Jurkat, Clone E6-1 (cell line): ENCODE measurements around the gene GOLGA6L10.
"Not testable (repeated sequence)": the region's sequence is repeated elsewhere in the genome, so short reads cannot be mapped to it uniquely, and the experiment has no call there.

Experiments
- DNase-seq: peaks from one replicate; pipeline ENCODE4 v3.0.0-alpha.2; 2011; ENCODE audit warnings: low read depth, low spot score
- H3K4me3 ChIP-seq: 2 replicates; pipeline ENCODE4 v1.5.1; 2011; ENCODE audit warnings: mild to moderate bottlenecking, low read length, control low read depth, moderate library complexity

Gene GOLGA6L10

DNA sequence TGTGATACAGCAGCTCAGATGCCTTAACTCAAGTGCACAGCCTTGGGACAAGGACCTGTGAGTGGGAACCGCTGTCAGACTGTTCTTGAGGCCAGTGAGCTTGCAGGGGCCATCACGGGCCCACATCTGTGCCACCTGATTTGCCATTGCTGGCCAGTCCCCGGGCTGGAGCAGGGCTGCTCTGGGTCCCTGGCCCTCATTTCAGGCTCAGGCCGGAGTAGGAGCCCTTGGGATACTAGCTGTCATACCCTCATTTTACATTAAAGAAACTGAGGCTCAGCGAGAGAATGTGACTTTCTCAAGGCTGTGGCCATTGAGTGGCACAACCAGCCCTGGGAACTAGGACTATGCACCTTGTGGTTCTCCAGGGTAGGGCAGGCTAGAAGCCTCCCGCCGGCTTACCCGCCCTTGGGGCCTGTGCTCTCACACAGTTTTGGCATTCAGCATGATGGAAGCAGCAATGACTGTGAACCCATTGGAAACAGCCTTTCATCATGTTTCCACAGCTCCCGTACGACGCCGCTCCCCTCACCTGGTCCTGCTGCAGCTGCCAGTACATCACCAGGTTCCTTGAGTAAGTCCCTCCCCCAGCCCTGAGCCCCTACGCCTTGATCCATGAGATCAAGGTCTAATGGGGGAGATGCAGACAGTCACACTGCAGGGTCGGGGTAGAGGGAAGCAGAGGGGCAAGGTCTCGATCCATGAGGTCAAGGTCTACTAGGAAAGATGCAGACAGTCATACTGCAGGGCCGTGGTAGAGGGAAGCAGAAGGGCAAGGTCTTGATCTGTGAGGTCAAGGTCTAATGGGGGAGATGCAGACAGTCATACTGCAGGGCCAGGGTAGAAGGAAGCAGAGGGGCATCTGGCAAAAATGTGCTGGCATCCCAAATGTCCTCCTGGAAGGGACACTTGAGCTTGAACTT, 42.2 kb downstream of the GOLGA6L10 start:
- H3K4me3 ChIP-seq, result no peak overlapping the region
- DNase-seq, result no peak

DNA sequence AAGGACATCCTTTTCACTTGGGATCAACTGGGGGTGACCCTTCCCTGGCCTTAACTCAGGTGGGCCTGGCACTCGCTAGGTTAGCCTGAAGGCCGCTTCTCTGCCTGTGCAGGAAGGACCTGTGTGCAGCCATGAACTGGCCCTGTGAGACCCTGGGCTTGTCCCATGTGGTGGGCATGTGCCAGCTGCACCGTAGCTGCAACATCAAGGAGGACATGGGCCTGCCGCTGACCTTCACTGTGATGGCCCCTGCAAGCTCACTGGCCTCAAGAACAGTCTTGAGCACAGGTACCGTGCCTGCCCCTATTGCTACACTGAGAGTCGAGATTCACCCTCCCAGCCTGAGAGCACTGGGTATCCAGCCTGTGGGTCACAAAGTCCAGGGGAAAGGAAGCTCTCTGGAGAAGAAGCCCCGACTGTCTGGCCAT, 43.6 kb downstream of the GOLGA6L10 start:
- no peak for DNase-seq
- H3K4me3 ChIP-seq, result no peak overlapping the region

DNA sequence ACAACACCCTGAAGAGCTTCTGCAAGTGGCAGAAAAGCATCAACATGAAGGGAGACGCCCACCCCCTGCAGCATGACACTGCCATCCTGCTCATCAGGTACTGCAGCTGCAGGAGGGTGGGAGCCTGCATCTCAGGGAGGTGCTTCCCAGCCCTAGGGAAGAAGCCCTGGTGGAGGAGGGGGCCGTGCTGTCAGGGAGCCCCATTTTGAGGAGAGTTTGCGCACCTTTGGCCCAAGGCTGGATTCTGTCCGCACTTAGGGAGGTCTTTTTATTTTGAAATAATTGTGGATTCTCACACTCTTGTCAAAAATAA, 44.5 kb downstream of the GOLGA6L10 start:
- no peak for DNase-seq
- H3K4me3 ChIP-seq, result no peak overlapping the region

DNA sequence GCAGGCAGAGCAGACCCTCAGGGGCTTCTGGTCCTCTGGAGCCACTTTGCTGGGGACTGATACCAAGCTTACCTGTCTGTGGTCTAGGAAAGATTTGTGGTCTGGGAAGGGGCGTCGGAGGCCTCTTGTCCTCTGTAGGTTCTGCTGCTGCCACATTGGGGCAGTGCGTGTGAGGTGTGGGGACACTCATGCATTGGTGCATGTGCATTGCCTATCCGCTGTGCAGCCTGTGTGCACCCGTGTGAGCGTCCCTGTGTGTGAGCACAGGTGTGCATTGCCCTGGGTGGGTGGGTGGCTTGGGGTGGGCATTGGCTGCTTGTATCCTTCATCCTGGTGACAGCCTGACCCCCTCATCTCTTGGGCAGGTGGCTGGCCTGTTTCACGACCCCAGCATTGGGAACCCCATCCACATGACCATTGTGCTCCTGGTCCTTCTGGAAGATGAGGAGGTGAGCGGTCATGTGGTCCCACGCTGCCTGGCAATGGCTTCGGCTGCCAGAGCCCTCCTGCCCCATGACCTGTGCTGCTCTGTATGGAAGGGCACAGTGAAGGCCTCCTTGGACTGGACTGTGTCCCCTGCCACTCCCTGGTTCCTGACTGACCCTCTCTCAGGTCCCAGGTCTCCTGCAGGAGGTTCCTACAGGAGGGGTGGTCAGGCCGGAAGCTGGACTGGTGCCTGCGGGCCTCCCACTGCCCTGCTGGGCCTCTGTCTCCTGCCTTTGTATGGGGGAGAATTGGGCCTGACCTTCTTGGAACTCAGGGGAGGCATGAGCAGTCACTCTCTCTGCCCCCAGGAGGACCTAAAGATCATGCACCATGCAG, 45.1 kb downstream of the GOLGA6L10 start:
- no peak for DNase-seq
- H3K4me3 ChIP-seq, result no peak overlapping the region

DNA sequence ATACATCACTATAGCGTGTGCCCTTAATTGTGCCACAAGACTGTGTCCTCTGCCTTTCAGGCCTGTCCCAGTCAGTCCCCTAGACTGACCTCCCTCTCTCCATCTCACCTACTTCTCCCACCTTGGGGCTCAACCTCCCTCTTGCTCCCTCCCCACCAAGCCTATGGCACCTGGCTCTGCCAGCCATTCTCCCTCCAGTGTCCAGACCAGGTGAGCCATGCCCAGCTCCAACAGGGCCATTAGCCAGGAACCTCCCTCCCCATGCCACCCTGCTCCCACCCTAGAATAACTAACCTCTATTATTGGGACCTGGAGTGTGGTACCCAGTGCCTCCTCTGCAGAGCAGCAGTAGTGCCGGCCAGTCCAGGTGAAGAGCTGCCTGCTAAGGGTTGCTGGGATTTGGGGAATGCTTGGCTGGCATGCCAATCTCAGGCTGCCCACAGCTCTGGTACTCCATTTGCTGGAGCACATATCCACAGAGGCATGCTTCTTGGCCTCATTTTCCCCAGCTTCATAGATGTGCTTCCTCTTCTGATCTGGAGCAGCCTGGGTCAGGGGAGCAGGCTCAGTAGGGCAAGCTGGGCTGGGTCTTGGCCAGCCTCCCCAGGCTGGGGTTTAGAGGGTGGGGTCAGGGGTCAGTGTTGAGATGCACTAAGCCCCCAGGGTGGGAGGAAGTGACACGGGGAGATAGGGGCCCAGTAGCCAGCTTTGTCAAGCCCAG, 47.8 kb downstream of the GOLGA6L10 start:
- DNase-seq, result no peak
- H3K4me3 ChIP-seq, result no peak overlapping the region

DNA sequence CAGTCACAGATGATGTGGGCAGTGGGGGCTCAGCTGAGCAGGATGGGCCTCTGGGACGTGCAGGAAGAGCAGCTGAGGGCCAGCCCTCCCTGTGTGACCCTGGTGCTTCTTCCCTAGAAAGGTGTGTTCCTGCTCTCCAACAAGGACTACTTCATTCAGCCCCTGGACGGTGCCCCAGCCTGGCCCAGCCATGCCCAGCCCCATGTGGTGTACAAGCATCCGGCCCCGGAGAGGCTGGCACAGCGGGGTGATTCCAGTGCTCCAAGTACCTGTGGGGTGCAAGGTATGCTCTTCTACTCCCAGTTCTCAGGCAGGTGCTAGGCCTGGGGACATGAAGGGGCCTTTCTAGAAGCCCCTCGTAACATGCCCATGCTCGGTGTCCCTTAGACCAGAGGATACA, 48.4 kb downstream of the GOLGA6L10 start:
- H3K4me3 ChIP-seq, result no peak overlapping the region
- no peak for DNase-seq

DNA sequence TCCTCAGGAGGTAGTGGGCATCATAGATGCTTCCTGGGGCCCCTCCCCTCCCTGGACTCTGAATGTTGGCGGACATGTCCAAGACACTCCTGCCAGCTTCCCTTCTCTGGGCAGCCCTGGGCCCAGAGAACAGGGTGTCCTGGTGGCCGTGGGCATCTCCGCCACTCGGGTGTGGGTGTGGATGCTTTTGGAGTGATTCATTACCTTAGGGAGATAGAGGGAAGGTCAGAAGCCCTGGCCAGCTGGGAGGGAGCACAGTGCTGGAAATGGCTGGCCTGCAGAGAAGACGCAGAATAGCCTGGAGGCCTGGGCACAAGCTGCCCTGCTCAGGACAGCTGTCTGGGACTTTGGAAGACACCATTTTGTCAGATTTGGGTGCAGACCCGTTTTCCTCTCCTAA, 48.9 kb downstream of the GOLGA6L10 start:
- DNase-seq, H3K4me3 ChIP-seq: not testable (repeated sequence)

DNA sequence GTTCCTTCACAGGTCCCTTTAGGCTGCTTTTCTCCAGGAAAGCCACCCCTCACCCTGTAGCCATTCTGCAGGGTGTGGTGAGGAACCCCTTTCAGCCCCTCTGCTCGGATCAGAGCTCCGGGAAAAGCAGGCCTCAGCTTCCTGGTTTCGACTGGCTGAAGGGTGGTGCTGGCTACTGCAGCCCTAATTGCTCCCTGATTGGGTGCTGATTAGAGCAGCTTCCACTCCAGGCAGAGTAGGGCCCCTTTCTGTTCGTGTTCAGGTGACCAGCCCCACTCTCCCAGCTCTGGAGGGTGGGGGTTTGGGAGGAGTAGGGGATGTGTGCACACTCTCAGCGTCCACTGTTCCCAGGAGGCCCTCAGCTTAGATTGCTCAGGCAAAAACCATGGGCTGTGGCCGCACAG, 49.8 kb downstream of the GOLGA6L10 start:
- DNase-seq, H3K4me3 ChIP-seq: not testable (repeated sequence)

DNA sequence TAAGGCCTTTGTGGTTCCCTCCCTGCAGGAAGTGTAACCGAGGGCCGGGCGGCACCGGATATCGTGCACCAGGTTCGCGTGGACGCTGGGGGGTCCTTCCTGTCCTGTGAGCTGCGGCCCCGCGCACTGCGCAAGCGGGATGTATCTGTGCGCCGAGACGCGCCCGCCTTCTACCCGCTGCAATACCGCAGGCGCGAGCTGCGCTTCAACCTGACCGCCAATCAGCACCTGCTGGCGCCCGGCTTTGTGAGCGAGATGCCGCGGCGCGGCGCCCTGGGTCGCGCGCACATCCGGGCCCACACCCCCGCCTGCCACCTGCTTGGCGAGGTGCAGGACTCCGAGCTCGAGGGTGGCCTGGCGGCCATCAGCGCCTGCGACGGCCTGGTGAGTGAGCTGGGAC, 50.8 kb downstream of the GOLGA6L10 start:
- H3K4me3 ChIP-seq, result peak overlapping the region; percentile 42
- DNase-seq, result peak; percentile 82

DNA sequence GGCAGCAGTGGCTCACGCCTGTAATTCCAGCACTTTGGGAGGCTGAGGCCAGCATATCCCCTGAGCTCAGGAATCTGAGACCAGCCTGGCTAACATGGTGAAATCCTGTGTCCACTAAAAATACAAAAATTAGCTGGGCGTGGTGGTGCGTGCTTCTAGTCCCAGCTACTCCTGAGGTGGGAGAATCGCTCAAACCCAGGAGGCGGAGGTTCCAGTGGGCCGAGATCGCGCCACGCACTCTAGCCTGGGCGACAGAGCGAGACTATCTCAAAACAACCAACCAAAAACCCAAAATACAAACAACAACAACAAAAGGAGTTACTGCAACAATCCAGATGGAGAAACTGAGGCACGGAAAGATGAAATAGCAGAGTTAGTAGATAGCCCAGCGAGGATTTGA, 51.2 kb downstream of the GOLGA6L10 start:
- peak overlapping the region; percentile 42 for H3K4me3 ChIP-seq

DNA sequence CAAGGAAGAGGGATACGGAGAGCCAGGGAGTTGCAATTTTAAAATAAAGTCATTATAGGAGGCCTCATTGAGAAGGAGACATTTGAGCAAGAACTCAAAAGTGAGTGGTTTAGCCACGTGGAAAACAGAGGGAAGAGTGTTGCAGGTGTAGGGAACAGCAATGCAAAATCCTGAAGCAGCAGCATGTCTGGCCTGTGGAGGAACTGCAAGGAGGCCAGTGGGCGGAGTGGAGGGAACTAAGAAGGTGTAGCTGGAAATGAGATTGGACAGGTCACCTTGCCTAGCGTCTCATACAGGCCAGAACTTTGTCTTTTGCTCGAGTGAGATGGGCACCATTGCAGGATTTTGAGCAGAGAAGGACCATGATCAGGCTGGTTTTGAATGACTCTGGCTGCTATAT, 51.7 kb downstream of the GOLGA6L10 start:
- H3K4me3 ChIP-seq, result no peak overlapping the region
- no peak for DNase-seq

More for the DNA sequence above, 51.2 kb downstream of the GOLGA6L10 start:
- no peak for DNase-seq

DNA sequence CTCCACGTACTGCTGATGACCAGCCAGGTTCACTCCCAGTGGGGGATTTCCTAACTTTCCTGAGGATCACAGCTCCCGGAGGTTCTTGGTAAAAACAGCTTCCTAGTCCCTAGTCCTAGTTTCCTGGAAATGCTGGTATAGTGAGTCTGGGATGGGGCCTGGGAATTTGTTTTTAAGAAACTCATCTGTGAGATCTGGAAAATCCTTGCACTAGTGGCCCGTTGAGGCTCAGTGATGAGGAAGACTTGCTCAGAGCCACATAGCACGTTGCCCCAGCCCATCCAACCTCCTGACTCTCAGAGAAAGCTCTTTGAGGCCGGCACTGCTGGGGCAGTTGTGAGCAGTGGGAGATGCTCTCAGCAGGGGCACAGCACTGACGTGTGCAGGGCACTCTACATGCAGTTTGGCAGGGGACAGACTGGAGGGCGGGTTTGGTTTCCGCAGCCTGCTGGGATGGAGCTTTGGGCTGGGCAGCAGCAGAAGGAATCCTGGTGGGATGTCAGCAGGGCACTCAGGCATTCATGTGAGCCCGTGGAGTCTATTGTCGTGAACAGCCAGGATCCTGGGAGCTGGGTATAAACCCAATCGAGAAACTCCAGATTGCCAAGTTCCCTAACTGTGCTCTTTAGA, 55.1 kb downstream of the GOLGA6L10 start:
- no peak overlapping the region for H3K4me3 ChIP-seq
- no peak for DNase-seq

DNA sequence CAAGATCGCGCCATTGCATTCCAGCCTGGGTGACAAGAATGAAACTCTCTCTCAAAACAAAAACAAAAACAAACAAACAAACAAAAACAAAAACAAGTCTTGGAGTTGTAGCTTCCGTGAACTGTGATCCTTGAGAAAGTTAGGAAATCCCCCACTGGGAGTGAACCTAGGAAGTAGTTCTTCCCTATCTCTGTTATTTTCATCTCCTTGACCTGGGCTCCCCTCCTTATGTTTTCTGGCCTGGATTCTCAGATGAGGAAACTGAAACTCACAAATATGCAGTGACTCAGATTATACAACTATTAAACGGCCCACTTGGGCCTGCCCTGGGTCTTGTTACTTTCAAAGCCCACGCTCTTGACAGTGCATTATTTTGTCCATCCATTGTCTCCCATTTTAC, 57.0 kb downstream of the GOLGA6L10 start:
- DNase-seq, result no peak
- no peak overlapping the region for H3K4me3 ChIP-seq
